Neural progenitor cell (in vitro differentiated cells): ENCODE measurements around the gene FBXL17. TPM values are rescaled to one million over a fixed set of nuclear protein-coding genes. Genes with fewer than 3 reads are reported as not detected.

Experiments used
- DNase-seq: peaks from one replicate; pipeline ENCODE4 v3.0.0-alpha.2; 2016; ENCODE audit warnings: low spot score
- H2AFZ ChIP-seq: fragments of 200-600 bp; sonication (generic); replicated peaks from 2 replicates; pipeline ENCODE4 v1.6.1; 2016; ENCODE audit warnings: antibody characterized with exemption
- H3F3A ChIP-seq: fragments of 200-600 bp; sonication (generic); 2 replicates; pipeline ENCODE4 v1.6.1; 2016; ENCODE audit warnings: antibody characterized with exemption, low read depth
- H3K27ac ChIP-seq: fragments of 200-600 bp; sonication (generic); 2 replicates; pipeline ENCODE4 v1.5.1; 2016; ENCODE audit warnings: mild to moderate bottlenecking
- H3K27me3 ChIP-seq: fragments of 200-600 bp; sonication (generic); 2 replicates; pipeline ENCODE4 v1.6.1; 2016; ENCODE audit warnings: mild to moderate bottlenecking, moderate library complexity
- H3K36me3 ChIP-seq: fragments of 200-600 bp; sonication (generic); 2 replicates; pipeline ENCODE4 v1.5.1; 2016
- H3K4me1 ChIP-seq: fragments of 200-600 bp; sonication (generic); 2 replicates; pipeline ENCODE4 v1.6.1; 2016; ENCODE audit warnings: mixed run types
- H3K4me2 ChIP-seq: fragments of 200-600 bp; sonication (generic); 2 replicates; pipeline ENCODE4 v1.6.1; 2016
- H3K4me3 ChIP-seq: fragments of 200-600 bp; sonication (generic); 2 replicates; pipeline ENCODE4 v1.5.1; 2016
- H3K79me2 ChIP-seq: fragments of 200-600 bp; sonication (generic); 2 replicates; pipeline ENCODE4 v1.6.1; 2016; ENCODE audit warnings: low read depth
- H3K9ac ChIP-seq: fragments of 200-600 bp; sonication (generic); 2 replicates; pipeline ENCODE4 v1.6.1; 2016
- H3K9me3 ChIP-seq: fragments of 200-600 bp; sonication (generic); 2 replicates; pipeline ENCODE4 v1.5.1; 2016; ENCODE audit warnings: low read depth
- H4K20me1 ChIP-seq: fragments of 200-600 bp; sonication (generic); 2 replicates; pipeline ENCODE4 v1.6.1; 2016; ENCODE audit warnings: low read depth
- H3K27ac Mint-ChIP-seq: 3 replicates; pipeline ENCODE4 v1.8.0; 2021; ENCODE audit warnings: mixed read lengths
- H3K27me3 Mint-ChIP-seq: 2 replicates; pipeline ENCODE4 v1.8.0; 2022; ENCODE audit warnings: low read depth, mild to moderate bottlenecking, inconsistent platforms, moderate library complexity, mixed read lengths; ENCODE audit not compliant: insufficient read depth
- H3K36me3 Mint-ChIP-seq: 3 replicates; pipeline ENCODE4 v1.8.0; 2021; ENCODE audit warnings: mixed read lengths
- H3K4me1 Mint-ChIP-seq: 3 replicates; pipeline ENCODE4 v1.8.0; 2021; ENCODE audit warnings: mixed read lengths
- H3K4me3 Mint-ChIP-seq: 3 replicates; pipeline ENCODE4 v1.8.0; 2021; ENCODE audit warnings: mild to moderate bottlenecking, moderate library complexity, mixed read lengths
- H3K9me3 Mint-ChIP-seq: 3 replicates; pipeline ENCODE4 v1.8.0; 2020; ENCODE audit warnings: mixed read lengths
- EZH2 ChIP-seq: fragments of 200-600 bp; sonication (generic); IDR thresholded peaks from 2 replicates; pipeline ENCODE4 v1.6.1; 2017; ENCODE audit warnings: antibody characterized with exemption, mild to moderate bottlenecking, moderate library complexity
- EZH2phosphoT487 ChIP-seq: fragments of 200-600 bp; sonication (generic); IDR thresholded peaks from 2 replicates; pipeline ENCODE4 v1.6.1; 2017; ENCODE audit warnings: antibody characterized with exemption
- total RNA-seq: library from RNA; depleted of rRNA; stranded (reverse); fragments of >200 nt; gene quantifications from 2 replicates; pipeline ENCODE4 v1.2.3, GENCODE V29; 2015; ENCODE audit warnings: low replicate concordance
- TF ChIP-seq, protein P1 (sequence below): fragments of 200-600 bp; sonication (generic); IDR thresholded peaks from 2 replicates; pipeline ENCODE4 v1.5.1; 2017; ENCODE audit warnings: antibody characterized with exemption, mild to moderate bottlenecking

Gene FBXL17
- total RNA-seq, 1 donor from 2014 or later = 7.6 TPM

DNA sequence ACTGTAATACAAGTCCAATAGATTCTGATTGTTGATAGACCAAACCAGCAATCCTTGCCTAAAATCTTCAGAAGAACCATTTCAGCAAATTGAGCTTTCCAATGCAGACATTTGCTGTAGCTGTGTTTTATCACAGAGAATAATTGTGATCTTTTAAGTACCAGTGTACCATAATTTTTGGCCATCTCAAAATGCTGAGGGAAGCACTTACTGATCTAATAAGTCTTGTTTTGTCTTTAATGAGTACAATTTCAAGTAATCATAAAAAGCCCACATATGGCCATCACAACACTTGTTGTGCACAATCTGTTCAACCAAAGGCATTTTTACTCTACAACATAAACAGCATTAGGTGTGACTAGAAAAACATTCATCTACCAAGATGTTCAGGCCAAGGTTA is 159.9 kb downstream of the FBXL17 start:
- Histone ChIP-seq H3K4me3 (no peak overlapping the region), H3K27ac (no peak overlapping the region), H3K9ac (no peak overlapping the region), H3F3A (no peaks in the 10 kb centered on the region), H2AFZ (no peak overlapping the region), H3K36me3 (no peaks in the 10 kb centered on the region), H3K4me2 (no peak overlapping the region), H3K4me1 (peaks cover 5% of the 10 kb centered on the region), H3K27me3 (no peaks in the 10 kb centered on the region), H3K9me3 (no peaks in the 10 kb centered on the region), H3K79me2 (no peaks in the 10 kb centered on the region), H4K20me1 (no peaks in the 10 kb centered on the region)
- Mint-ChIP-seq H3K4me1 (no peaks in the 10 kb centered on the region), H3K9me3 (peaks cover 2% of the 10 kb centered on the region), H3K4me3 (no peak overlapping the region), H3K27ac (no peak overlapping the region), H3K27me3 (no peaks in the 10 kb centered on the region), H3K36me3 (peaks cover 16% of the 10 kb centered on the region)
- DNase-seq = no peak
- TF ChIP-seq EZH2 (no peak), EZH2phosphoT487 (no peak)
- TF ChIP-seq, protein P1, sequence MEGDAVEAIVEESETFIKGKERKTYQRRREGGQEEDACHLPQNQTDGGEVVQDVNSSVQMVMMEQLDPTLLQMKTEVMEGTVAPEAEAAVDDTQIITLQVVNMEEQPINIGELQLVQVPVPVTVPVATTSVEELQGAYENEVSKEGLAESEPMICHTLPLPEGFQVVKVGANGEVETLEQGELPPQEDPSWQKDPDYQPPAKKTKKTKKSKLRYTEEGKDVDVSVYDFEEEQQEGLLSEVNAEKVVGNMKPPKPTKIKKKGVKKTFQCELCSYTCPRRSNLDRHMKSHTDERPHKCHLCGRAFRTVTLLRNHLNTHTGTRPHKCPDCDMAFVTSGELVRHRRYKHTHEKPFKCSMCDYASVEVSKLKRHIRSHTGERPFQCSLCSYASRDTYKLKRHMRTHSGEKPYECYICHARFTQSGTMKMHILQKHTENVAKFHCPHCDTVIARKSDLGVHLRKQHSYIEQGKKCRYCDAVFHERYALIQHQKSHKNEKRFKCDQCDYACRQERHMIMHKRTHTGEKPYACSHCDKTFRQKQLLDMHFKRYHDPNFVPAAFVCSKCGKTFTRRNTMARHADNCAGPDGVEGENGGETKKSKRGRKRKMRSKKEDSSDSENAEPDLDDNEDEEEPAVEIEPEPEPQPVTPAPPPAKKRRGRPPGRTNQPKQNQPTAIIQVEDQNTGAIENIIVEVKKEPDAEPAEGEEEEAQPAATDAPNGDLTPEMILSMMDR = no peak

DNA sequence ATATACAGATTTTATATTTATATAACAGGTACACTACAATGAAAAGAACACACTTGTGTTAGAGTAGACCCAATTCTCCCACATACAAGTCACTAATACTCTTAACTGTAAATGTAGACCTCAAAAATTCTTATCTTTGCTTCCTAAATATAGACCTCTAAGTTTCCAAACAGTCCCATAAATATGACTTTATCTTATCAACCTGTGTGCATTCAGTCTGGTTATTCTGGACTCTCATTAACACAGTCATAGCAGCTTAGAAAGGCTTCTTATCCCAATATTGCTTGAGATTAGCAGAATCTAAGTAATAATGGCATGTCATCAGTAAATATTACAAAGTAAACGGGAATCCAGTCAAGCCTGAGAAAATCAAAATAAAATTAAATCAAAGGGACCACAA is 161.1 kb downstream of the FBXL17 start:
- Histone ChIP-seq H3K27me3 (no peaks in the 10 kb centered on the region), H3K4me2 (no peak overlapping the region), H3K9me3 (no peaks in the 10 kb centered on the region), H3K9ac (no peak overlapping the region), H2AFZ (no peak overlapping the region), H3K4me3 (no peak overlapping the region), H3F3A (no peaks in the 10 kb centered on the region), H3K27ac (no peak overlapping the region), H3K4me1 (peaks cover 5% of the 10 kb centered on the region), H3K79me2 (no peaks in the 10 kb centered on the region), H3K36me3 (no peaks in the 10 kb centered on the region), H4K20me1 (no peaks in the 10 kb centered on the region)
- no peak for TF ChIP-seq EZH2
- TF ChIP-seq, protein P1 = no peak
- TF ChIP-seq EZH2phosphoT487 = no peak
- H3K27me3 Mint-ChIP-seq = no peaks in the 10 kb centered on the region
- DNase-seq = no peak
- no peak overlapping the region for H3K27ac Mint-ChIP-seq
- peaks cover 4% of the 10 kb centered on the region for H3K9me3 Mint-ChIP-seq
- no peak overlapping the region for H3K4me3 Mint-ChIP-seq
- peaks cover 16% of the 10 kb centered on the region for H3K36me3 Mint-ChIP-seq
- no peaks in the 10 kb centered on the region for H3K4me1 Mint-ChIP-seq

DNA sequence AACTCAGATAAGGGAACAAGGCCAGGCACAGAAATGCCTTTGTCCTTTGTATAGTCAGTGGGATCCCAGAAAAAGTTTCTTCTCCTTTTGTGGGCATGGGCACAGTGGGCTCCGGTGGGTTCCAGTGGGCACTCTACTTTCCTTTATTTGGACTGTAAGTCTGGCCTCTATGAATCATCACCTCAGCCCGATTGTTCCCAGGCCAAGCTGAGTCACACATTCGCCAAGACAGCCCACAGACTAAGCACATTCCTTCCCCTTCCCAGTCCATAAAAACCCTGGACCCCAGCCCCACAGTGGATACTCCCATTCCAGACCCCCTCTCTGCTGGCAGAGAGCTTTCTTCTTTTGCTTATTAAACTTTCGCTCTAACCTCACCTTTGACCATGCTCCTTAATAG is 165.0 kb downstream of the FBXL17 start:
- no peak overlapping the region for H3K4me2 ChIP-seq
- Mint-ChIP-seq H3K4me1 (peaks cover 7% of the 10 kb centered on the region), H3K36me3 (peaks cover 22% of the 10 kb centered on the region), H3K27me3 (no peaks in the 10 kb centered on the region), H3K9me3 (peaks cover 14% of the 10 kb centered on the region), H3K27ac (no peak overlapping the region), H3K4me3 (no peak overlapping the region)
- H3K27me3 ChIP-seq = no peaks in the 10 kb centered on the region
- H3F3A ChIP-seq = peaks cover 19% of the 10 kb centered on the region
- no peak overlapping the region for H3K27ac ChIP-seq
- H3K9ac ChIP-seq = no peak overlapping the region
- H3K36me3 ChIP-seq = peaks cover 4% of the 10 kb centered on the region
- no peak for DNase-seq
- H3K79me2 ChIP-seq = no peaks in the 10 kb centered on the region
- no peak for TF ChIP-seq EZH2
- H3K9me3 ChIP-seq = no peaks in the 10 kb centered on the region
- H2AFZ ChIP-seq = no peak overlapping the region
- H3K4me3 ChIP-seq = no peak overlapping the region
- peaks cover 20% of the 10 kb centered on the region for H3K4me1 ChIP-seq
- no peaks in the 10 kb centered on the region for H4K20me1 ChIP-seq

DNA sequence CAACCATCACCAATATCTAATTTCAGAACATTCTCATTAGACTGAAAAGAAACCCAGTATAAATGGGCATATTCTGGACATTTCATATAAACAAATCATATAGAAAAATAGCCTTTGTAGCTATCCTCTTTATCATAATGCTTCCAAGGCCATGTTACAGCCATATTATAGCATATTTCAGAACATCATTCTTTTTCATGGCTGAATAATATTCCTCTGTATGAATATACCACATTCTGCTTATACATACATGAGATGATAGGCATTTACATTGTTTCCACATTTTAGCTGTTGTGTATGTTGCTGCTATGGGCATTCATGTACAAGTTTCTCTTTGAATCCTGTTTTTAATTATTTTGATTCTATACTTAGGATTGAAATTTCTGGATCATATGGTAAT is 167.0 kb downstream of the FBXL17 start:
- no peak overlapping the region for H2AFZ ChIP-seq
- peaks cover 4% of the 10 kb centered on the region for H3K36me3 ChIP-seq
- no peak overlapping the region for H3K9ac ChIP-seq
- no peak overlapping the region for H3K27ac ChIP-seq
- H4K20me1 ChIP-seq = no peaks in the 10 kb centered on the region
- no peaks in the 10 kb centered on the region for H3K27me3 Mint-ChIP-seq
- peaks cover 7% of the 10 kb centered on the region for H3K4me1 Mint-ChIP-seq
- H3K79me2 ChIP-seq = no peaks in the 10 kb centered on the region
- no peaks in the 10 kb centered on the region for H3K27me3 ChIP-seq
- H3F3A ChIP-seq = peaks cover 19% of the 10 kb centered on the region
- peaks cover 16% of the 10 kb centered on the region for H3K4me1 ChIP-seq
- H3K27ac Mint-ChIP-seq = no peak overlapping the region
- TF ChIP-seq EZH2 (no peak), EZH2phosphoT487 (no peak)
- TF ChIP-seq, protein P1 = no peak
- H3K4me3 Mint-ChIP-seq = no peak overlapping the region
- no peak overlapping the region for H3K4me2 ChIP-seq
- peaks cover 14% of the 10 kb centered on the region for H3K9me3 Mint-ChIP-seq
- no peaks in the 10 kb centered on the region for H3K9me3 ChIP-seq
- H3K4me3 ChIP-seq = no peak overlapping the region
- peaks cover 19% of the 10 kb centered on the region for H3K36me3 Mint-ChIP-seq
- no peak for DNase-seq
